Panc1 (cell line): ENCODE measurements around the gene PKP4.

ENCODE experiments used
- CTCF ChIP-seq: fragments of 450-650 bp; IDR thresholded peaks from 2 replicates; pipeline ENCODE4 v1.5.1; 2017; ENCODE audit warnings: mild to moderate bottlenecking
- POLR2AphosphoS5 ChIP-seq: IDR thresholded peaks from 2 replicates; pipeline ENCODE4 v1.6.1; 2012; ENCODE audit warnings: mild to moderate bottlenecking, low read depth, low read length, moderate library complexity
- SIN3A ChIP-seq: IDR thresholded peaks from 2 replicates; pipeline ENCODE4 v1.6.1; 2012; ENCODE audit warnings: low read depth, mild to moderate bottlenecking, low read length, moderate library complexity, borderline replicate concordance; ENCODE audit not compliant: insufficient read depth
- TCF7L2 ChIP-seq: IDR thresholded peaks from 2 replicates; pipeline ENCODE4 v1.6.1; 2011; ENCODE audit warnings: mild to moderate bottlenecking, low read depth, low read length, inconsistent platforms

- TF ChIP-seq CTCF: no peak
- no peak for TF ChIP-seq POLR2AphosphoS5
- no peak for TF ChIP-seq SIN3A
- no peak for TF ChIP-seq TCF7L2
Observed at GRCh38 chr2:158681816-158682215, 225.1 kb downstream of the PKP4 start.
